Liver (tissue), 3 donors: ENCODE data around the gene HOXC6.

Source experiments
- ATF3 ChIP-seq: IDR thresholded peaks from 2 replicates; pipeline ENCODE4 v1.6.1; 2016; ENCODE audit warnings: antibody characterized with exemption
- CTCF ChIP-seq: fragments of 150-350 bp; IDR thresholded peaks from 2 replicates; pipeline ENCODE4 v1.5.1; 2017; ENCODE audit warnings: improper control_type of control experiment, low read depth, low read length; ENCODE audit not compliant: missing input control
- FOXA1 ChIP-seq: IDR thresholded peaks from 2 replicates; pipeline ENCODE4 v1.6.1; 2016; ENCODE audit warnings: antibody characterized with exemption
- JUND ChIP-seq, 2 donors: IDR thresholded peaks; 2 replicates each; pipeline ENCODE4 v1.6.1; 2016; ENCODE audit warnings: antibody characterized with exemption in 2 of 2
- TAF1 ChIP-seq: conservative IDR thresholded peaks from 2 replicates; pipeline ENCODE4 v1.6.1; 2016; ENCODE audit warnings: antibody characterized with exemption, mild to moderate bottlenecking
- YY1 ChIP-seq: IDR thresholded peaks from 2 replicates; pipeline ENCODE4 v1.6.1; 2016; ENCODE audit warnings: antibody characterized with exemption, mild to moderate bottlenecking
- ZBTB33 ChIP-seq: IDR thresholded peaks from 2 replicates; pipeline ENCODE4 v1.6.1; 2016; ENCODE audit warnings: antibody characterized with exemption
- TF ChIP-seq, protein P1 (sequence below): IDR thresholded peaks from 2 replicates; pipeline ENCODE4 v1.6.1; 2016; ENCODE audit warnings: antibody characterized with exemption, mild to moderate bottlenecking
- donor health status: healthy.
- donor health status: healthy.

DNA sequence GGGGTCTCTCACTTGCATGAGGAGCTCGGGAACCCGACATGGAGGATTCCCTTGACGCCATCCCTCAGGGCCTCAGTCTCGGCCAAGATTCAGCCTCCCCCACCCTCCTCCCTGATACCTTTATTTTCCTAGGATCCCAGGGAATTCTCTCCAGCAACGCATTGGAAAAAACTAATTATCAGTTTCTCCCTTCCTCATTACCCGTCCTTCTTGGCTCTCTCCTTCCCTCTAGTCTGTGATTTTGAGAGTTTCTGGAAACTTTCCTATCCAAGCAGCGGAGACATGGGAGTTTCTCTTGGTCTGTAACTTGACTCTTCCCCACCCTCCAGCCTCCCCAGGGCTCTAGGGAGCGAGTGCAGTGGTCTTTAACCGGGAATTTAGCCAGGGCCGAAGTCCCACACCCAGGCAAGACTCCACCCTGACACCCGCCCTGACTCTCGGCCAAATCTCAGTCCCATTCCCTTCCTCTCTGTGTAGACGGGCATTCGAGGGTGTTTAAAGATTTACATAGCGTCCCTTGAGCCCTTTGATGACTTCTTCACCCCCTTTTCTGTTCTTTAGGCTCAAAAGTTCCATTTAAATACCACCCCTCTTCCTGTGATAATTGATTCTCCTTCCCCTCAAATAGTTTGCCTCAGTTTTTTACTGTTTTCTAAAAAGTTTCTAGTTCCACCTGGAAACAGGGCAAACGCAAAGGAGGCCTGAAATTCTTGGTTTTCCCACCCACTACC, 11.3 kb downstream of the HOXC6 start:
- TF ChIP-seq CTCF (no peak), JUND (IDR thresholded peaks at IDR 0.05) (no peak), TAF1 (no peak), ZBTB33 (no peak), FOXA1 (no peak), YY1 (no peak), ATF3 (no peak)
- TF ChIP-seq, protein P1, sequence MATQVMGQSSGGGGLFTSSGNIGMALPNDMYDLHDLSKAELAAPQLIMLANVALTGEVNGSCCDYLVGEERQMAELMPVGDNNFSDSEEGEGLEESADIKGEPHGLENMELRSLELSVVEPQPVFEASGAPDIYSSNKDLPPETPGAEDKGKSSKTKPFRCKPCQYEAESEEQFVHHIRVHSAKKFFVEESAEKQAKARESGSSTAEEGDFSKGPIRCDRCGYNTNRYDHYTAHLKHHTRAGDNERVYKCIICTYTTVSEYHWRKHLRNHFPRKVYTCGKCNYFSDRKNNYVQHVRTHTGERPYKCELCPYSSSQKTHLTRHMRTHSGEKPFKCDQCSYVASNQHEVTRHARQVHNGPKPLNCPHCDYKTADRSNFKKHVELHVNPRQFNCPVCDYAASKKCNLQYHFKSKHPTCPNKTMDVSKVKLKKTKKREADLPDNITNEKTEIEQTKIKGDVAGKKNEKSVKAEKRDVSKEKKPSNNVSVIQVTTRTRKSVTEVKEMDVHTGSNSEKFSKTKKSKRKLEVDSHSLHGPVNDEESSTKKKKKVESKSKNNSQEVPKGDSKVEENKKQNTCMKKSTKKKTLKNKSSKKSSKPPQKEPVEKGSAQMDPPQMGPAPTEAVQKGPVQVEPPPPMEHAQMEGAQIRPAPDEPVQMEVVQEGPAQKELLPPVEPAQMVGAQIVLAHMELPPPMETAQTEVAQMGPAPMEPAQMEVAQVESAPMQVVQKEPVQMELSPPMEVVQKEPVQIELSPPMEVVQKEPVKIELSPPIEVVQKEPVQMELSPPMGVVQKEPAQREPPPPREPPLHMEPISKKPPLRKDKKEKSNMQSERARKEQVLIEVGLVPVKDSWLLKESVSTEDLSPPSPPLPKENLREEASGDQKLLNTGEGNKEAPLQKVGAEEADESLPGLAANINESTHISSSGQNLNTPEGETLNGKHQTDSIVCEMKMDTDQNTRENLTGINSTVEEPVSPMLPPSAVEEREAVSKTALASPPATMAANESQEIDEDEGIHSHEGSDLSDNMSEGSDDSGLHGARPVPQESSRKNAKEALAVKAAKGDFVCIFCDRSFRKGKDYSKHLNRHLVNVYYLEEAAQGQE = no peak
